Activated CD8-positive, alpha-beta T cell treated with anti-CD3 and anti-CD28 coated beads for 36 hours (primary cell): ENCODE results near the gene DMBX1. TPM values are rescaled to one million over a fixed set of nuclear protein-coding genes. Genes with fewer than 3 reads are reported as not detected.

Experiments
- ATAC-seq: fragments of 200-7000 bp; cut with Tn5 transposase; one replicate; pipeline ENCODE4 v1.10.0; 2021; ENCODE audit warnings: mild to moderate bottlenecking, moderate library complexity
- CTCF ChIA-PET: fragments of 350-600 bp; sonication (Branson Sonifier 250); formaldehyde crosslinking; loops from one replicate; lab custom pipeline; 2021; ENCODE audit warnings: antibody characterized with exemption; lab: Charles Lee
- POLR2A ChIA-PET: fragments of 350-600 bp; sonication (Branson Sonifier 250); formaldehyde crosslinking; loops from one replicate; lab custom pipeline; 2021; ENCODE audit warnings: antibody characterized with exemption; lab: Charles Lee
- DNase-seq: peaks from one replicate; pipeline ENCODE4 v3.0.0-alpha.2; 2020
- H3K27ac Mint-ChIP-seq: one replicate; pipeline ENCODE4 v1.8.0; 2021; ENCODE audit warnings: mild to moderate bottlenecking, mixed read lengths
- H3K27me3 Mint-ChIP-seq: one replicate; pipeline ENCODE4 v1.8.0; 2021; ENCODE audit warnings: mixed read lengths
- H3K36me3 Mint-ChIP-seq: one replicate; pipeline ENCODE4 v1.8.0; 2021; ENCODE audit warnings: low read depth, mixed read lengths
- H3K4me1 Mint-ChIP-seq: one replicate; pipeline ENCODE4 v1.8.0; 2021; ENCODE audit warnings: low read depth, mixed read lengths
- H3K4me3 Mint-ChIP-seq: one replicate; pipeline ENCODE4 v1.8.0; 2021; ENCODE audit warnings: mild to moderate bottlenecking, moderate library complexity, mixed read lengths
- H3K9me3 Mint-ChIP-seq: one replicate; pipeline ENCODE4 v1.8.0; 2021; ENCODE audit warnings: mixed read lengths
- CTCF ChIP-seq: fragments of 200-600 bp; IDR thresholded peaks from one replicate; pipeline ENCODE4 v1.8.0; 2022; ENCODE audit warnings: antibody characterized with exemption, mild to moderate bottlenecking
- intact Hi-C: fragments of 100-400 bp; cut with micrococcal nuclease; formaldehyde crosslinking; loops from one replicate; pipeline ENCODE4 v1.10.0; 2022
- total RNA-seq, 2 experiments: library from RNA; stranded (reverse); gene quantifications; one replicate each; pipeline ENCODE4 v1.2.3, GENCODE V29; 2021

Gene DMBX1
- total RNA-seq, 2 experiments from 2014 or later = 0.09 TPM; not detected in 1

- DNase-seq (peak; percentile 16), ATAC-seq (no peak)
- intact Hi-C loops = loop anchor here (5.0 kb wide), 1 partner anchor 197 kb away; no protein-coding TSS in a partner anchor
- H3K27ac Mint-ChIP-seq = no peak overlapping the region
- CTCF ChIA-PET = interaction anchor here (0.9 to 6.6 kb wide), 15 partner anchors 9 to 195 kb away, joined by 3 to 128 read pairs (median 11); no protein-coding TSS in a partner anchor
- H3K9me3 Mint-ChIP-seq = no peaks in the 10 kb centered on the region
- POLR2A ChIA-PET = interaction anchor here (0.6 to 1.6 kb wide), 3 partner anchors 14 to 134 kb away, joined by 3 to 4 read pairs (median 4); no protein-coding TSS in a partner anchor
- no peaks in the 10 kb centered on the region for H3K36me3 Mint-ChIP-seq
- TF ChIP-seq CTCF = no peak
- peaks cover 31% of the 10 kb centered on the region for H3K4me1 Mint-ChIP-seq
- peaks cover 33% of the 10 kb centered on the region for H3K27me3 Mint-ChIP-seq
- no peak overlapping the region for H3K4me3 Mint-ChIP-seq
Measured at GRCh38 chr1:46530311-46530710, 40.7 kb downstream of the DMBX1 start.

GRCh38 chr1:46530791-46531409 lies 41.3 kb downstream of the DMBX1 start:
- DNase-seq (no peak), ATAC-seq (no peak)
- H3K27me3 Mint-ChIP-seq = peaks cover 30% of the 10 kb centered on the region
- no peak overlapping the region for H3K4me3 Mint-ChIP-seq
- H3K4me1 Mint-ChIP-seq = peaks cover 31% of the 10 kb centered on the region
- no peak overlapping the region for H3K27ac Mint-ChIP-seq
- ChIA-PET POLR2A (interaction anchor here (0.6 to 1.6 kb wide), 2 partner anchors 14 to 134 kb away, joined by 3 to 4 read pairs; no protein-coding TSS in a partner anchor), CTCF (interaction anchor here (1.2 to 6.6 kb wide), 8 partner anchors 8 to 195 kb away, joined by 3 to 128 read pairs (median 17); no protein-coding TSS in a partner anchor)
- TF ChIP-seq CTCF = no peak
- H3K36me3 Mint-ChIP-seq = no peaks in the 10 kb centered on the region
- no peaks in the 10 kb centered on the region for H3K9me3 Mint-ChIP-seq
- intact Hi-C loops = loop anchor here (5.0 kb wide), 1 partner anchor 196 kb away; no protein-coding TSS in a partner anchor

DNA sequence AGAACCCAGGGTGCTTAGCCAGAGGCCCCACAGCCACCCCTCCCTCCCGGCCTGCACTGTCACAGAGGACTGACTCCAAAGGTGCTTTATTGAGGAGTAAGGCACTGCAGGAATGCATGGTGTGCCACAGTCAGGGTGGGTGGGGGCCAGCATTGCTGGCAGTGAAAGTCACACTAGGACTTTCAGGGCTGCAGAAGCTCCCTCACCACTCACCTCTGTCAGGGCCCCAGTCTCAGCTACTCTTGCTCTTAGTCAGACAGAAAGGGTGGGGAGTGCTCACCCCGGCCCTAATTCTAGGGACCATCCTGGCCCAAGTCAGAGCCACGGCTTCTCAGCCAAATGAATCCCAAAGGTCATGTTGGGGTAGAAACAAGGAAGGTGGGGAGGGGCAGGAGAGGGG lies 42.5 kb downstream of the DMBX1 start:
- POLR2A ChIA-PET = interaction anchor here (1.6 kb wide), 1 partner anchor 15 kb away, joined by 4 read pairs; no protein-coding TSS in a partner anchor
- peaks cover 29% of the 10 kb centered on the region for H3K27me3 Mint-ChIP-seq
- DNase-seq (peak; percentile 58), ATAC-seq (peak; percentile 50)
- CTCF ChIA-PET = interaction anchor here (1.3 to 4.1 kb wide), 6 partner anchors 16 to 93 kb away, joined by 4 to 22 read pairs (median 6); partner anchors contain the start of gene MOB3C
- no peaks in the 10 kb centered on the region for H3K9me3 Mint-ChIP-seq
- peaks cover 31% of the 10 kb centered on the region for H3K4me1 Mint-ChIP-seq
- no peak for TF ChIP-seq CTCF
- no peak overlapping the region for H3K27ac Mint-ChIP-seq
- H3K4me3 Mint-ChIP-seq = no peak overlapping the region
- intact Hi-C loops = loop anchor here (5.0 kb wide), 1 partner anchor 195 kb away; no protein-coding TSS in a partner anchor
- no peaks in the 10 kb centered on the region for H3K36me3 Mint-ChIP-seq

- H3K4me3 Mint-ChIP-seq = peak overlapping the region; percentile 22
- ChIA-PET POLR2A (interaction anchor here (0.7 to 1.1 kb wide), 3 partner anchors 89 to 188 kb away, joined by 3 read pairs; no protein-coding TSS in a partner anchor), CTCF (interaction anchor here (0.5 to 4.1 kb wide), 16 partner anchors 10 to 193 kb away, joined by 3 to 26 read pairs (median 5); partner anchors contain the start of gene MOB3C)
- no peaks in the 10 kb centered on the region for H3K9me3 Mint-ChIP-seq
- no peaks in the 10 kb centered on the region for H3K36me3 Mint-ChIP-seq
- peaks cover 28% of the 10 kb centered on the region for H3K27me3 Mint-ChIP-seq
- DNase-seq = peak; percentile 80
- H3K27ac Mint-ChIP-seq = no peak overlapping the region
- peak; percentile 68 for ATAC-seq
- H3K4me1 Mint-ChIP-seq = peaks cover 31% of the 10 kb centered on the region
- intact Hi-C loops = loop anchor here (5.0 kb wide), 1 partner anchor 195 kb away; no protein-coding TSS in a partner anchor
- peak; percentile 71 for TF ChIP-seq CTCF
Measured at GRCh38 chr1:46532498-46533178, 43.0 kb downstream of the DMBX1 start.
